Measurements from ENCODE around the gene STRAP. TPM values are rescaled to one million over a fixed set of nuclear protein-coding genes. Genes with fewer than 3 reads are reported as not detected.

The STRAP gene
- total RNA-seq (2021; fragmentation: NEBNext Ultra II Directional; extraction: Animal tissue kit (Norgen Biotek cat#: 25700)) (251 and 253 TPM in 2 replicates), polyA plus RNA-seq (2011; rRNA removed) (105 and 107 TPM in 2 replicates), polyA minus RNA-seq (2011; rRNA and poly(A)+ RNA removed) (116 and 142 TPM in 2 replicates)
- 162 TPM for polyA plus RNA-seq (2011; cell fraction: cytosol; rRNA removed)
- 69.0 TPM for polyA plus RNA-seq (2011; cell fraction: nucleus; rRNA removed)
- 150 to 207 TPM (median 159 TPM) in 4 replicates for polyA plus RNA-seq (2012, experiment 1 of 2)
- 143 TPM for polyA plus RNA-seq (2012, experiment 2 of 2)
- 182 TPM for polyA plus RNA-seq (2013, experiment 1 of 2)
- polyA plus RNA-seq (2013, experiment 2 of 2) = 150 TPM
- polyA minus RNA-seq (2011; cell fraction: cytosol; rRNA and poly(A)+ RNA removed) = 157 TPM
- 73.8 TPM for polyA minus RNA-seq (2011; cell fraction: nucleus; rRNA and poly(A)+ RNA removed)
- long read RNA-seq, experiment 1, transcript STRAP-202 (10 exons, 1,866 nt) = major isoform, 181 of 414 reads
- long read RNA-seq, experiment 1, transcript STRAP-205 (2 exons, 676 nt) = minor isoform, 12 of 414 reads
- long read RNA-seq, experiment 1, transcript STRAP-206 (9 exons, 1,698 nt) = minor isoform, 9 of 414 reads
- long read RNA-seq, experiment 1, partial matches to known transcripts = 180 of 414 reads
- long read RNA-seq, experiment 1, other reads (novel, unspliced or antisense) = 32 of 414 reads
- long read RNA-seq, experiment 2, transcript STRAP-206 (9 exons, 1,698 nt) = minor isoform, 27 of 660 reads
- long read RNA-seq, experiment 2, transcript STRAP-202 (10 exons, 1,866 nt) = major isoform, 571 of 660 reads
- long read RNA-seq, experiment 2, partial matches to known transcripts = 45 of 660 reads
- long read RNA-seq, experiment 2, other reads (novel, unspliced or antisense) = 17 of 660 reads

- Histone ChIP-seq H3K79me1 (ENCODE audit: low read depth, low read length) (peaks cover 4% of the 10 kb centered on the region; the same call in 1 of the 2 replicates), H3K9ac (replicated peaks in 1 of 4; ENCODE audit: extremely low read depth in 1 of 4, low read depth in 3 of 4, low read length in 3 of 4) (peak within 1 kb of the TSS; percentile 86 to 96 (median 92)), H4K91ac (replicated peaks; ENCODE audit: insufficient read length, low read length) (peak within 1 kb of the TSS; percentile 52), H2AK5ac (ENCODE audit: low read depth, low read length) (no peak within 1 kb of the TSS; the same call in 1 of the 2 replicates), H3K36me3 (ENCODE audit: control insufficient read depth in 2 of 4, insufficient read depth in 4 of 4, low read length in 3 of 4) (peaks cover 2 to 33% (median 7%) of the 10 kb centered on the region in 4 experiments), H3K14ac (ENCODE audit: insufficient read length) (peak within 1 kb of the TSS; percentile 2), H2BK15ac (ENCODE audit: low read length) (no peak within 1 kb of the TSS), H3K27me3 (replicated peaks in 1 of 4; ENCODE audit: control insufficient read depth in 3 of 4, extremely low read depth in 1 of 4, insufficient read depth in 3 of 4, low read length in 3 of 4) (no peaks in the 10 kb centered on the region), H2BK12ac (ENCODE audit: low read depth, low read length) (peak within 1 kb of the TSS; percentile 56; the same call in 1 of the 2 replicates), H3K27ac (ENCODE audit: low read depth, low read length) (peak within 1 kb of the TSS; percentile 96), H4K20me1 (replicated peaks in 1 of 2; ENCODE audit: control insufficient read depth in 1 of 2, insufficient read depth in 2 of 2, low read length in 2 of 2) (peaks cover 6 to 12% of the 10 kb centered on the region in 2 experiments), H3K56ac (replicated peaks; ENCODE audit: insufficient read length, low read depth, low read length) (peak within 1 kb of the TSS; percentile 97), H2BK20ac (ENCODE audit: low read length) (no peak within 1 kb of the TSS), H3K18ac (ENCODE audit: extremely low read depth, low read length) (peak within 1 kb of the TSS; percentile 55; the same call in 1 of the 2 replicates), H3K9me3 (ENCODE audit: insufficient read depth in 2 of 2, low read depth in 1 of 2, low read length in 1 of 2) (no peaks in the 10 kb centered on the region), H2BK5ac (ENCODE audit: low read depth, low read length) (peak within 1 kb of the TSS; percentile 98), H3K23me2 (ENCODE audit: low read depth, low read length) (0 out of 2 replicates have a peak, but pooled peaks cover 2% of the 10 kb centered on the region), H2AFZ (ENCODE audit: low read length) (peak within 1 kb of the TSS; percentile 84; the same call in 1 of the 2 replicates), H4K8ac (ENCODE audit: extremely low read depth, insufficient read depth, low read length) (peak within 1 kb of the TSS; percentile 96), H3K4me1 (replicated peaks in 1 of 4; ENCODE audit: control insufficient read depth in 3 of 4, insufficient read depth in 4 of 4, low read length in 3 of 4) (no peaks in the 10 kb centered on the region; a peak in 1 of 7 replicates), H3K23ac (ENCODE audit: insufficient read length) (no peak within 1 kb of the TSS), H3K4ac (replicated peaks; ENCODE audit: insufficient read length, low read depth, low read length) (peak within 1 kb of the TSS; percentile 81), H3K79me2 (ENCODE audit: control insufficient read depth in 1 of 2, insufficient read depth in 2 of 2, low read length in 2 of 2) (peaks cover 31 to 49% of the 10 kb centered on the region in 2 experiments), H3K4me3 (ENCODE audit: extremely low read depth in 1 of 4, insufficient read depth in 2 of 4, low read depth in 3 of 4, low read length in 4 of 4) (peak within 1 kb of the TSS; percentile 79 to 90 (median 86)), H3K4me2 (ENCODE audit: insufficient read depth in 1 of 2, low read depth in 2 of 2, low read length in 2 of 2) (peak within 1 kb of the TSS; percentile 78 to 91), H4K5ac (ENCODE audit: insufficient read length, low read depth, low read length) (peak within 1 kb of the TSS; percentile 90), H2BK120ac (replicated peaks; ENCODE audit: low read depth, low read length) (no peak within 1 kb of the TSS)
- ChIA-PET CTCF (ENCODE audit: partially characterized antibody) (interaction anchor here (1.2 to 1.8 kb wide), 2 partner anchors 17 to 56 kb away, joined by 3 to 9 read pairs; no protein-coding TSS in a partner anchor), POLR2A (ENCODE audit: partially characterized antibody) (interaction anchor here (0.6 to 3.0 kb wide), 17 partner anchors 9 to 1080 kb away, joined by 3 to 20 read pairs (median 5); partner anchors contain the start of genes DERA and WBP11)
- DNase-seq (ENCODE audit: low read depth in 1 of 2, low spot score in 2 of 2) (peak; percentile 92 to 96), FAIRE-seq (peak; percentile 94)
- 1% methylated on average over 54 of the region's 63 CpGs; no CpG with 5 or more reads in 1 of the 2 experiments for WGBS, 2 experiments (ENCODE audit: extremely low coverage in 1 of 2, insufficient coverage in 1 of 2, insufficient read length in 1 of 2, insufficient replicate concordance in 2 of 2, low coverage in 1 of 2, low lambda C conversion rate in 2 of 2, missing lambda C conversion rate in 1 of 2)
- TF ChIP-seq E2F6 (IDR thresholded peaks at IDR 0.05) (peak; percentile 37; the same call in 1 of the 2 replicates), MAX (IDR thresholded peaks at IDR 0.05) (peak; percentile 58; the same call in 1 of the 2 replicates), SP1 (IDR thresholded peaks at IDR 0.05; ENCODE audit: low read depth, low read length) (peak; percentile 61; the same call in 1 of the 2 replicates), POLR2AphosphoS5 (IDR thresholded peaks at IDR 0.05; ENCODE audit: low read depth, low read length) (peak; percentile 98), KDM5A (IDR thresholded peaks at IDR 0.05; ENCODE audit: low read length) (0 out of 2 replicates have a peak, but pooled peaks have one; percentile 19), CHD2 (IDR thresholded peaks at IDR 0.05; ENCODE audit: low read length) (peak; percentile 48; the same call in 1 of the 2 replicates)
Observed at GRCh38 chr12:15882118-15882971, at the start of gene STRAP. TSS of gene STRAP (plus strand) at chr12:15882387. CDS start at chr12:15882708, 321 bp downstream.

Data from H1 (cell line).